H1 (cell line): ENCODE data around the gene WDR5.

Experiments
- EP300 ChIP-seq, 2 experiments: IDR thresholded peaks; 1 replicate in 1 of 2; 2 replicates in 1 of 2; pipeline ENCODE4 v1.6.1; 2011 to 2012; ENCODE audit warnings: low read depth in 2 of 2, low read length in 2 of 2, mild to moderate bottlenecking in 2 of 2, borderline replicate concordance in 1 of 2, inconsistent platforms in 1 of 2, moderate library complexity in 1 of 2
- PHF8 ChIP-seq: fragments of 200-600 bp; sonication (generic); conservative IDR thresholded peaks from 2 replicates; pipeline ENCODE4 v1.7.1; 2012; ENCODE audit warnings: low read depth, mild to moderate bottlenecking, inconsistent platforms, low read length, moderate library complexity
- POLR2A ChIP-seq, 2 experiments: IDR thresholded peaks; 1 replicate in 1 of 2; 2 replicates in 1 of 2; pipeline ENCODE4 v1.6.1; 2011; ENCODE audit warnings: low read depth in 2 of 2, low read length in 2 of 2, mild to moderate bottlenecking in 2 of 2; ENCODE audit errors: control extremely low read depth in 1 of 2
- RFX5 ChIP-seq: IDR thresholded peaks from 2 replicates; pipeline ENCODE4 v1.6.1; 2011; ENCODE audit warnings: low read depth, low read length, improper control_type of control experiment, borderline replicate concordance
- TF ChIP-seq, protein P1 (sequence below), 3 experiments: IDR thresholded peaks; 1 replicate in 2 of 3; 2 replicates in 1 of 3; pipeline versions ENCODE4 v1.5.1 to v1.6.1; 2011; ENCODE audit warnings: low read length in 3 of 3, mild to moderate bottlenecking in 3 of 3, inconsistent platforms in 2 of 3, low read depth in 1 of 3, moderate library complexity in 1 of 3; ENCODE audit not compliant: insufficient read depth in 1 of 3; ENCODE audit errors: control extremely low read depth in 1 of 3
- TF ChIP-seq, protein P2 (sequence below): IDR thresholded peaks from 2 replicates; pipeline ENCODE4 v1.6.1; 2012; ENCODE audit warnings: inconsistent platforms

DNA sequence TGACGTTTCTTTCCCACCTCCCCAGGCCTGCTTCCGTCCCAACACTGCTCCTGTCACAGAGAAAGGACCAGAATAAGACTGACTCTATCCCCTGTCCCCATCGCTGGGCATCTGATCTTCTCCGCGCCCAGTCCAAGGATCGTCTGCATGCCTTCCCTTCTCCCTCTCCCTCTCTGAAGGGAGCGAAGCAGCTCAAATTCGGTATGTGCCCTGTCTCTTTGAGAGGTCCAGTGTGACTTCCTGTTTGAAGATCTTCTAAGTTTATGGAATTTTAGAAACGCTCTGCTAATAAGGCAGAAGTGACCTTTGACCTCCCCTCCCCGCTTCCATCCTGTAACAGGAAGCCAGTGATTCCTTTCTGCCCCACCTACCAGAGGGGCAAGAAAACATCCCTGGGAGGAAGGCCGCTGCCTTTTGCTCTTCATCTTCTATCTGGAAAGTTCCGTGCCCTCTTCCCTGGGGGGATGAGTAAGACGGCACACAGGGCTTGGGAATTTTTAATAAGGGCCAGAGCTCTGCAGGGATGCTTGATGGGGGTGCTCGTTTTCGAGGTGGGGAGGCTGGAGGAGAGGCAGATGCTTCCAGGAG is 69.2 kb downstream of the WDR5 start:
- TF ChIP-seq RFX5 (no peak), POLR2A (IDR thresholded peaks at IDR 0.05; ENCODE audit: control extremely low read depth in 1 of 2, low read depth in 2 of 2, low read length in 2 of 2) (no peak), PHF8 (no peak), EP300 (IDR thresholded peaks at IDR 0.05; ENCODE audit: borderline replicate concordance in 1 of 2, low read depth in 2 of 2, low read length in 2 of 2) (no peak)
- TF ChIP-seq, protein P1, sequence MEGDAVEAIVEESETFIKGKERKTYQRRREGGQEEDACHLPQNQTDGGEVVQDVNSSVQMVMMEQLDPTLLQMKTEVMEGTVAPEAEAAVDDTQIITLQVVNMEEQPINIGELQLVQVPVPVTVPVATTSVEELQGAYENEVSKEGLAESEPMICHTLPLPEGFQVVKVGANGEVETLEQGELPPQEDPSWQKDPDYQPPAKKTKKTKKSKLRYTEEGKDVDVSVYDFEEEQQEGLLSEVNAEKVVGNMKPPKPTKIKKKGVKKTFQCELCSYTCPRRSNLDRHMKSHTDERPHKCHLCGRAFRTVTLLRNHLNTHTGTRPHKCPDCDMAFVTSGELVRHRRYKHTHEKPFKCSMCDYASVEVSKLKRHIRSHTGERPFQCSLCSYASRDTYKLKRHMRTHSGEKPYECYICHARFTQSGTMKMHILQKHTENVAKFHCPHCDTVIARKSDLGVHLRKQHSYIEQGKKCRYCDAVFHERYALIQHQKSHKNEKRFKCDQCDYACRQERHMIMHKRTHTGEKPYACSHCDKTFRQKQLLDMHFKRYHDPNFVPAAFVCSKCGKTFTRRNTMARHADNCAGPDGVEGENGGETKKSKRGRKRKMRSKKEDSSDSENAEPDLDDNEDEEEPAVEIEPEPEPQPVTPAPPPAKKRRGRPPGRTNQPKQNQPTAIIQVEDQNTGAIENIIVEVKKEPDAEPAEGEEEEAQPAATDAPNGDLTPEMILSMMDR (IDR thresholded peaks at IDR 0.05; ENCODE audit: control extremely low read depth in 1 of 3, insufficient read depth in 1 of 3, low read depth in 1 of 3, low read length in 3 of 3): no peak
- TF ChIP-seq, protein P2, sequence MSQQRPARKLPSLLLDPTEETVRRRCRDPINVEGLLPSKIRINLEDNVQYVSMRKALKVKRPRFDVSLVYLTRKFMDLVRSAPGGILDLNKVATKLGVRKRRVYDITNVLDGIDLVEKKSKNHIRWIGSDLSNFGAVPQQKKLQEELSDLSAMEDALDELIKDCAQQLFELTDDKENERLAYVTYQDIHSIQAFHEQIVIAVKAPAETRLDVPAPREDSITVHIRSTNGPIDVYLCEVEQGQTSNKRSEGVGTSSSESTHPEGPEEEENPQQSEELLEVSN: no peak
